H9 (cell line): ENCODE measurements around the gene TSC22D1. TPM values are rescaled to one million over a fixed set of nuclear protein-coding genes. Genes with fewer than 3 reads are reported as not detected.

Source experiments
- DNase-seq: peaks from one replicate; pipeline ENCODE4 v3.0.0-alpha.2; 2017
- H2AFZ ChIP-seq: one replicate; pipeline ENCODE4 v1.6.1; 2013; ENCODE audit warnings: mild to moderate bottlenecking, low read length, control low read depth, moderate library complexity
- H2AK5ac ChIP-seq: 2 replicates; pipeline ENCODE4 v1.6.1; 2013; ENCODE audit warnings: low read length, control low read depth, mixed read lengths; ENCODE audit not compliant: insufficient read length
- H2BK120ac ChIP-seq: one replicate; pipeline ENCODE4 v1.6.1; 2013; ENCODE audit warnings: low read depth, mild to moderate bottlenecking, low read length, control low read depth, inconsistent platforms; ENCODE audit not compliant: poor library complexity, severe bottlenecking
- H2BK12ac ChIP-seq: 2 replicates; pipeline ENCODE4 v1.6.1; 2013; ENCODE audit warnings: low read length, control low read depth, mixed read lengths, low read depth; ENCODE audit not compliant: insufficient read length
- H2BK15ac ChIP-seq: 2 replicates; pipeline ENCODE4 v1.6.1; 2013; ENCODE audit warnings: low read depth, low read length, control low read depth
- H2BK20ac ChIP-seq: one replicate; pipeline ENCODE4 v1.6.1; 2013; ENCODE audit warnings: low read depth, mild to moderate bottlenecking, low read length, control low read depth, inconsistent platforms; ENCODE audit not compliant: poor library complexity, severe bottlenecking
- H2BK5ac ChIP-seq: 2 replicates; pipeline ENCODE4 v1.6.1; 2013; ENCODE audit warnings: low read length, control low read depth, mixed read lengths; ENCODE audit not compliant: insufficient read length
- H3K14ac ChIP-seq: 2 replicates; pipeline ENCODE4 v1.6.1; 2013; ENCODE audit warnings: low read length, control low read depth; ENCODE audit not compliant: insufficient read depth
- H3K18ac ChIP-seq: 2 replicates; pipeline ENCODE4 v1.6.1; 2013; ENCODE audit warnings: low read depth, mild to moderate bottlenecking, mixed read lengths, low read length, control low read depth; ENCODE audit not compliant: insufficient read length
- H3K23ac ChIP-seq: 2 replicates; pipeline ENCODE4 v1.6.1; 2013; ENCODE audit warnings: low read length, control low read depth, mixed read lengths, low read depth; ENCODE audit not compliant: insufficient read length
- H3K23me2 ChIP-seq: 2 replicates; pipeline ENCODE4 v1.6.1; 2013; ENCODE audit warnings: low read depth, mild to moderate bottlenecking, mixed read lengths, low read length, control low read depth; ENCODE audit not compliant: insufficient read length, poor library complexity, severe bottlenecking
- H3K27ac ChIP-seq: 2 replicates; pipeline ENCODE4 v1.5.1; 2013; ENCODE audit warnings: low read length, control low read depth, mixed read lengths, low read depth; ENCODE audit not compliant: insufficient read length
- H3K27me3 ChIP-seq: 2 replicates; pipeline ENCODE4 v1.6.1; 2013; ENCODE audit warnings: low read length, control low read depth, inconsistent platforms; ENCODE audit not compliant: insufficient read depth
- H3K4ac ChIP-seq: 2 replicates; pipeline ENCODE4 v1.6.1; 2013; ENCODE audit warnings: low read depth, mild to moderate bottlenecking, control low read depth, inconsistent platforms, low read length, moderate library complexity
- H3K4me1 ChIP-seq: 2 replicates; pipeline ENCODE4 v1.6.1; 2013; ENCODE audit warnings: low read length, control low read depth, inconsistent platforms; ENCODE audit not compliant: insufficient read depth
- H3K4me2 ChIP-seq: 2 replicates; pipeline ENCODE4 v1.6.1; 2013; ENCODE audit warnings: low read length, control low read depth, mixed read lengths; ENCODE audit not compliant: insufficient read length, insufficient read depth
- H3K56ac ChIP-seq: 2 replicates; pipeline ENCODE4 v1.6.1; 2013; ENCODE audit warnings: low read depth, mild to moderate bottlenecking, mixed read lengths, low read length, control low read depth; ENCODE audit not compliant: insufficient read length
- H3K79me1 ChIP-seq: 2 replicates; pipeline ENCODE4 v1.6.1; 2013; ENCODE audit warnings: low read depth, mild to moderate bottlenecking, moderate library complexity, low read length, control low read depth, inconsistent platforms; ENCODE audit not compliant: insufficient read depth, poor library complexity, severe bottlenecking
- H3K79me2 ChIP-seq: 2 replicates; pipeline ENCODE4 v1.6.1; 2013; ENCODE audit warnings: low read length, control low read depth, inconsistent platforms; ENCODE audit not compliant: insufficient read depth
- H3K9ac ChIP-seq: 2 replicates; pipeline ENCODE4 v1.6.1; 2013; ENCODE audit warnings: low read length, control low read depth, mixed read lengths; ENCODE audit not compliant: insufficient read length; ENCODE audit errors: extremely low read depth
- H3K9me3 ChIP-seq: one replicate; pipeline ENCODE4 v1.6.1; 2013; ENCODE audit warnings: low read depth, low read length, inconsistent platforms; ENCODE audit not compliant: control insufficient read depth
- H3T11ph ChIP-seq: one replicate; pipeline ENCODE4 v1.6.1; 2013; ENCODE audit warnings: mild to moderate bottlenecking, low read length, control low read depth, inconsistent platforms
- H4K20me1 ChIP-seq: one replicate; pipeline ENCODE4 v1.6.1; 2013; ENCODE audit not compliant: control insufficient read depth, insufficient read length, insufficient read depth
- H4K5ac ChIP-seq: 2 replicates; pipeline ENCODE4 v1.6.1; 2013; ENCODE audit warnings: low read depth, mild to moderate bottlenecking, mixed read lengths, low read length, control low read depth; ENCODE audit not compliant: insufficient read length
- H4K8ac ChIP-seq: replicated peaks from 2 replicates; pipeline ENCODE4 v1.6.1; 2013; ENCODE audit warnings: low read length, control low read depth, mixed read lengths, low read depth; ENCODE audit not compliant: insufficient read length
- H4K91ac ChIP-seq: 2 replicates; pipeline ENCODE4 v1.6.1; 2013; ENCODE audit warnings: low read depth, mild to moderate bottlenecking, moderate library complexity, mixed read lengths, low read length, control low read depth; ENCODE audit not compliant: insufficient read length
- H3K27ac Mint-ChIP-seq, 3 experiments: 2 replicates in 2 of 3; 3 replicates in 1 of 3; pipeline ENCODE4 v1.8.0; 2020 to 2021; ENCODE audit warnings: mixed read lengths in 3 of 3, mild to moderate bottlenecking in 1 of 3, moderate library complexity in 1 of 3
- H3K27me3 Mint-ChIP-seq: 2 replicates; pipeline ENCODE4 v1.8.0; 2021; ENCODE audit warnings: low read depth, mild to moderate bottlenecking, moderate library complexity, mixed read lengths
- H3K36me3 Mint-ChIP-seq, 3 experiments: 2 replicates in 2 of 3; 3 replicates in 1 of 3; pipeline ENCODE4 v1.8.0; 2020 to 2021; ENCODE audit warnings: low read depth in 3 of 3, mixed read lengths in 3 of 3; ENCODE audit not compliant: insufficient read depth in 1 of 3
- H3K4me1 Mint-ChIP-seq, 2 experiments: 2 replicates each; pipeline ENCODE4 v1.8.0; 2020; ENCODE audit warnings: mixed read lengths in 2 of 2
- H3K4me3 Mint-ChIP-seq, 2 experiments: 2 replicates in 1 of 2; 3 replicates in 1 of 2; pipeline ENCODE4 v1.8.0; 2020 to 2021; ENCODE audit warnings: mild to moderate bottlenecking in 2 of 2, mixed read lengths in 2 of 2, moderate library complexity in 1 of 2
- H3K9me3 Mint-ChIP-seq, 2 experiments: 2 replicates in 1 of 2; 3 replicates in 1 of 2; pipeline ENCODE4 v1.8.0; 2020; ENCODE audit warnings: mild to moderate bottlenecking in 2 of 2, mixed read lengths in 2 of 2, moderate library complexity in 1 of 2
- WGBS: extraction: QIAGEN DNeasy Blood & Tissue Kit; methylation state at CpG from one replicate; pipeline ENCODE4 v1.1.7; 2013; ENCODE audit warnings: missing lambda C conversion rate, low lambda C conversion rate, mixed read lengths; ENCODE audit not compliant: insufficient read length; ENCODE audit errors: extremely low coverage; 5-methylcytosine and 5-hydroxymethylcytosine counted together
- total RNA-seq: library from RNA; stranded (reverse); gene quantifications from 2 replicates; pipeline ENCODE4 v1.2.1, GENCODE V29; 2021
- TF ChIP-seq, protein P1 (sequence below): fragments of 200-600 bp; sonication (generic); conservative IDR thresholded peaks from 3 replicates; pipeline ENCODE4 v1.8.0; 2021; ENCODE audit warnings: antibody characterized with exemption, mild to moderate bottlenecking

The TSC22D1 gene
- total RNA-seq, 1 experiment from 2014 or later, result 76.7 TPM

GRCh38 chr13:44506251-44506650 is 69.9 kb downstream of the TSC22D1 start:
- Histone ChIP-seq H3K9me3 (no peaks in the 10 kb centered on the region), H2AK5ac (no peak overlapping the region), H3K14ac (no peak overlapping the region), H2BK20ac (no peak overlapping the region), H3K4ac (no peak overlapping the region), H4K20me1 (no peaks in the 10 kb centered on the region), H2BK15ac (no peak overlapping the region), H2BK12ac (no peak overlapping the region), H3K27me3 (no peaks in the 10 kb centered on the region), H3K27ac (no peak overlapping the region), H3K23ac (no peak overlapping the region), H3K79me2 (no peaks in the 10 kb centered on the region; the same call in 1 of the 2 replicates), H3T11ph (no peak overlapping the region), H4K91ac (no peak overlapping the region), H3K9ac (no peak overlapping the region), H3K4me1 (0 out of 2 replicates have a peak, but pooled peaks cover 2% of the 10 kb centered on the region), H3K56ac (no peak overlapping the region), H2AFZ (no peak overlapping the region), H3K23me2 (no peaks in the 10 kb centered on the region), H3K4me2 (no peak overlapping the region), H4K8ac (no peak overlapping the region), H3K18ac (no peak overlapping the region), H2BK120ac (no peak overlapping the region), H3K79me1 (no peaks in the 10 kb centered on the region), H4K5ac (no peak overlapping the region), H2BK5ac (no peak overlapping the region)
- Mint-ChIP-seq H3K27ac (peak overlapping the region in 1 of 3 experiments; percentile 22; a peak in 1 of 7 replicates), H3K9me3 (no peaks in the 10 kb centered on the region), H3K27me3 (no peaks in the 10 kb centered on the region), H3K36me3 (peaks cover 3 to 12% (median 4%) of the 10 kb centered on the region in 3 experiments; a peak in 6 of 7 replicates), H3K4me3 (no peak overlapping the region; a peak in 1 of 5 replicates), H3K4me1 (peaks cover 26 to 28% of the 10 kb centered on the region in 2 experiments)
- TF ChIP-seq, protein P1, sequence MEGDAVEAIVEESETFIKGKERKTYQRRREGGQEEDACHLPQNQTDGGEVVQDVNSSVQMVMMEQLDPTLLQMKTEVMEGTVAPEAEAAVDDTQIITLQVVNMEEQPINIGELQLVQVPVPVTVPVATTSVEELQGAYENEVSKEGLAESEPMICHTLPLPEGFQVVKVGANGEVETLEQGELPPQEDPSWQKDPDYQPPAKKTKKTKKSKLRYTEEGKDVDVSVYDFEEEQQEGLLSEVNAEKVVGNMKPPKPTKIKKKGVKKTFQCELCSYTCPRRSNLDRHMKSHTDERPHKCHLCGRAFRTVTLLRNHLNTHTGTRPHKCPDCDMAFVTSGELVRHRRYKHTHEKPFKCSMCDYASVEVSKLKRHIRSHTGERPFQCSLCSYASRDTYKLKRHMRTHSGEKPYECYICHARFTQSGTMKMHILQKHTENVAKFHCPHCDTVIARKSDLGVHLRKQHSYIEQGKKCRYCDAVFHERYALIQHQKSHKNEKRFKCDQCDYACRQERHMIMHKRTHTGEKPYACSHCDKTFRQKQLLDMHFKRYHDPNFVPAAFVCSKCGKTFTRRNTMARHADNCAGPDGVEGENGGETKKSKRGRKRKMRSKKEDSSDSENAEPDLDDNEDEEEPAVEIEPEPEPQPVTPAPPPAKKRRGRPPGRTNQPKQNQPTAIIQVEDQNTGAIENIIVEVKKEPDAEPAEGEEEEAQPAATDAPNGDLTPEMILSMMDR, result no peak
- no peak for DNase-seq
- no CpG with 5 or more reads among the region's 3 CpGs for WGBS
